CD4-positive, alpha-beta T cell treated with Interleukin-21 for 1 hour (primary cell): ENCODE data around the gene IBA57.

ENCODE experiments used
- DNase-seq: peaks from one replicate; pipeline ENCODE4 v3.0.0-alpha.2; 2020

Gene IBA57

DNA sequence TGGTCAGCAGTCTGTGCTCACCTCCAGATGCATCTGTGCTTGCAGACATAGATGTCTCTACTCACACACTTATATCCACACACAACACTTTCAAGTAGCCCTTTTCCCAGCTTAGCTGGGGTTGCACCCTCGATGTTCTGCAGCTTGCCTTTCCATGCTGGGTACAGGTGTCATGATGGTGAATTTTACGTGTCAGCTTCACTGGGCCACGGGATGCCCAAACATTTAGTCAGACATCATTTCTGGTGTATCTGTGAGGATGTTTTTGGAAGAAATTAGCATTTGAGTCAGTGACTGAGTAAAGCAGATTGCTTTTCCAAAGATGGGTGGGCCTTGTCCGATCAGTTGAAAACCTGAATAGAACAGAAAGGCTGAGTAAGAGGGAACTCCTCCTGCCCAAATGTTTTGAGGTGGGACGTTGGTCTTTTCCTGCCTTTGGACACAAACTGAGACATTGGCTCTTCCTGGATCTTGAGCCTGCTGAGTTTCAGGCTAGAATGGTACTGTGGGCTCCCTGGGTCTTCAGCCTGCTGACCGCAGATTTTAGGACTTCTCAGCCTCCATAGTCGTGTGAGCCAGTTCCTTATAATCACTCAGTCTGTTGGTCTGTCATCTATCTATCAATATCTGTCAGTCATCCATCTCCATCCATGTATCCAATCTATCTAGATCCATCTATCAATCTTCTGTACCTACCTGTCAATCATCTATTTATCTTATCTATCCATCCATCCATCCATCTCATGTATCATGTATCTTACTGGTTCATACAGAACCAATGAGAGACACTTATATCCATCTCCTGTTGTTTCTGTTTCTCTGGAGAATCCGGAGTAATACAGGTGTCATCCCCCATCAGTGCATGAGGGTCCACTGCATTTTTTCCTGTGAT is 29.6 kb downstream of the IBA57 start:
- no peak for DNase-seq

DNA sequence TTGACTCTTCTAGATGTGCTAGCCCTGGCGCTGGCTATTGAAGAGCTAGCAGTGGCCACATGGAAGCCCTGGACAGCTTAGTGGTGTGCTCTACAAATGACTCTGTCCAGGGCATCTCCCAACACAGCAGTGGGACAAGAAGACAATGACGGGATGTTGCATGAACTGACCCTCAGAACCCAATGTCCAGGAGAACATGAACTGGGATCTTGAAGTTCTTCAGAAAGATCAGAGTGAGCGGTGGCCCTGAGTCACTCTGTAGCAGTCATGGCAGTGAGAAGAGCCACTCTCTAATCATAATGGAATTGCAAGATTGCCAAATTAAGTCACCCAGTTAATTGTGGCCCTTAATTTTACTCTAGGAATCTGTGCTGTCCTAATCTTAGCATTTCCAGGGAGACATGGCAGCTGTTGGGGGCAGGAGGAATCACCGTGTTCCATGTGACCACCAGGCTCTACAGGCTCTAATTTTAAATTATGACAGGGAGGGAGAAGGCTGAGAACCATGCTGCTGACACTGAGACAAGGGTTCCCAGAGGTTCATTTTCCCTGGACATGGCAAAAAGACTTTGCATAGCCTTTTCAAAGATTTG is 32.0 kb downstream of the IBA57 start:
- DNase-seq: no peak

DNA sequence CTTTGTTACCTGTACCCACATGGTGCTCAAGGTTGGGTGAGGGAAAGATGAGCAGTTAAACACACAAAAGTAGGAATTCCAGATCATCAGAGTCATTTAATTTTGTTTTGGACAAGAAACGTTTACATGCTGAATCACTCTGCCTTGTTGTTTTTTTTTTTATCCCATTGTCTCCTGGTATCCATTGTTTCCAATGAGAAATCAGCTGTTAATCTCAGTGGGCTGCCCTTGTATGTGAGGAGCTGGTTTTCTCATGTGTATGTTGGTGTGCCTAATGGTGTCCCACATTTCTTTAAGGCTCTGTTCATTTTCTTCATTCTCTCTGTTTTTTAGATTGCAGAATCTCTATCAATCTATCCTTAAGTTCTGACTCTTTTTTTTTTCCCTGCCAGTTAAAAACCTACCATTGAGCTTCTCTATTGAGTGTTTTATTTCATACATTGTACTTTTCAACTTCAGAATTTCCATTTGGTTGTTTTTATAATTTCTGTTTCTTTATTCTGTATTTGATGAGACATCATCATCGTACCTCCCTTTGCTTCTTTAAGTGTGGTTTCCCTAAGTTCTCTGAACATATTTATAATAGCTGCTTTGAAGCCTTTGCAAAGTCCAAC is 33.5 kb downstream of the IBA57 start:
- no peak for DNase-seq

DNA sequence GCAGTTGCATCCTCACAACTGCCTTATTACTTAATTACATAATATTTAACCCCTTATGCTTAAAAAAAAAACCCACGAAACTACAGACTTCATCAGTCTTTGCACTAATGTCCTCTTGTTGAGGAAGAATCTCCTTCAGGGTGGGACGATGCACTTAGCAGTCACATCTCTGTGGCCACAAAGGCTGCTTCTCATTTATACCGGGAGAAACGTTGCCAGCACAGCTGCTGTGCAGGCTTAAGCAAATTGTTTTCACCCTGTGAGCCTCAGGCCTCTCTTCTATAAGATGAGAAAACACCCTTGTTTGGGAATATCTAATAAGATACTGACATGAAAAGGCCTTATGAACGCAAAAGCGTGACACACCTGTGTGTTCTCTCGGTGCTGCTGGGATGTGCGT is 39.4 kb downstream of the IBA57 start:
- DNase-seq: no peak

DNA sequence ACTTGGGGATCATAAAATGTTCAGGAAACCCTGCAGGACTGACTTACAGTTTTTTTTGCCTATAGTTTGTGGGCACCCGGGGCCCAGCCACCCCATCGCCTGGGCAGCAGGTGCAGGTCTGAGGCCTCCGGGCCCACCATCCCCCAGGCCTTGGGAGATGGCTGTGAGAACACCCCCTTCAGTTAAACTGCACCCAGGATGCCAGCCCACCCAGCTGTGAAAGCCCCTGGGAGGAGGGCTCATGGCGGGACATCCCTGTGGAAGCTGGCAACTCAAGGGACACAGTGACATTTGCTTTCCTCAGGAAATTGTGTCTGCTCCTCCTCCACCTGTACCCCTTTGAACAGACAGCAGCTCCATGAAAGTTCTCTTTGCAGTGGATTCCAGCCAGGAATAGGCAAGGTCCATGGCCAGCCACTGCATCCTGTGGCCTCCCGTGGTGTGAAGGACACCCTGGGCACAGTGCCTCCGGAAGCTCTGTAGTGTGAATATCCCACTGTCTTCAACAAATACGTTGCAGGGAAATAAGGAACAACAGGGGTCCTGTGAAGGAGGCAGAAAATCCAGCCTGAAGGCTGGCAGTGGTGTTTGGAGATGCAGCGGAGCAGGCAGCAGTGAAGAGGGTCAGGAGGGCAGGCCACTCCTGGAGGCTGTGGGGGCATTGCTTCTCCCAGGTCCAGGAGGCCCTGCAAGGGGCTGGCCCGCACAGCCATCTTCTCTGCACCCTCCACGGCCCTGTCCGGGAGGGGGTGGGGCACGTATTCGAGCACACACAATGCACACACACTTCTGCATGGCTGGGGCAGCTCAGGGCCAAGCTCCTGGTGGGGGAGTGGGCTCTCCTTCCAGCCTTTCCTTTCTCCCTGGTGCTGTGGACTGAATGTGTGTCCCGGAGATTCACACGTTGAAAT is 40.2 kb downstream of the IBA57 start:
- DNase-seq: no peak

DNA sequence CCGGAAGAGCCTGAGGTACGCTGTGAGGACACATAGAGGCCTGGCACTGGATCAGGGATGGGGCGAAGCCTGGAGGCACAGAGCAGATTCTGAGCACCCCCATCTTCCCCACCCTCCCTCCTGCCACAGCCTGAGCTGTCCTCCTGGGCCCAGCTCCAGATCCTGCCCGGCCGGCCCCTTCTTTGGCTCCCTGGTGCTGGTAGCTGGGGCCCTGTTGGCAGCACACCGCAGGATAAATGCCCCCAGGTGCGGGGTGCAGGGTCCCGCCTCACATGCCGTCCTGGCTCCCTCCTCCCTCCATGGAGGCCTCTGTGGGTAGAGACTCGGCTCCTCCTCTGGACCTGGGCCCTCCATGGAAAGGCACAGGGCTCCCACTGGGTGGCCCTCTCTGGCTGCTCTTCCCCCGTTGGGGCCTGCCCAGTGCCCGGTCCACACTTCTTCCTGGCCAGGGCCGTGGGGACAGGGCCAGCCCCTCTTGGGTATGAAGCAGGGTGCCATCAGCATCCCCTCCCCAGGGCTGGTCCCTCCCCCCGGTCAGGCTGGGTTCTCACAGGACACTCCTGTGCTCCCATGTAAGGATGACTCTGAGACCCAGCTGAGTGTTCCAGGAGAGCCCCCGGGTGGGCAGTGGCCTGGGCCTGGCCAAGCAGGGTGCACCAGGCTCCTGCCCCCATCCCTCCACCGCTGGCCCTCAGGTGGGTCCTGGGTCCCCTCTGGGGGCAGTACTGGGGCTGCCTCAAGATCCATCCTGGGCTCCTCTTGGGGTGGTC is 41.2 kb downstream of the IBA57 start:
- no peak for DNase-seq

DNA sequence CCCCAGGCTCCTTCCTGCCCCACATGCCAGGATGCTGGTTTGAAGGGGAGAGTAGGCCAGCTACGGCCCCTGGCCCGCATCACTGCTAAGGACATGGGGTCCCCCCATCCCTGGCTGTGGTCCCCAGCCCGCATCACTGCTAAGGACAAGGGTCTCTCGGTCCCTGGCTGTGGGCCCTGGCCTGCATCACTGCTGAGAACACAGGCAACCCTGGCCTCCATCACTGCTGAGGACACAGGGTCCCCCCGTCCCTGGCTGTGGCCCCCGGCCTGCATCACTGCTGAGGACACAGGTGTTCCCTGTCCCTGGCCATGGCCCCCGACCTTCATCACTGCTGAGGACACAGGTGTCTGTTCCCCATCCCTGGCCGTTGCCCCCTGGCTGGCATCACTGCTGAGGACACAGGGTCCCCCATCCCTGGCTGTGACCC is 41.8 kb downstream of the IBA57 start:
- DNase-seq: no peak

DNA sequence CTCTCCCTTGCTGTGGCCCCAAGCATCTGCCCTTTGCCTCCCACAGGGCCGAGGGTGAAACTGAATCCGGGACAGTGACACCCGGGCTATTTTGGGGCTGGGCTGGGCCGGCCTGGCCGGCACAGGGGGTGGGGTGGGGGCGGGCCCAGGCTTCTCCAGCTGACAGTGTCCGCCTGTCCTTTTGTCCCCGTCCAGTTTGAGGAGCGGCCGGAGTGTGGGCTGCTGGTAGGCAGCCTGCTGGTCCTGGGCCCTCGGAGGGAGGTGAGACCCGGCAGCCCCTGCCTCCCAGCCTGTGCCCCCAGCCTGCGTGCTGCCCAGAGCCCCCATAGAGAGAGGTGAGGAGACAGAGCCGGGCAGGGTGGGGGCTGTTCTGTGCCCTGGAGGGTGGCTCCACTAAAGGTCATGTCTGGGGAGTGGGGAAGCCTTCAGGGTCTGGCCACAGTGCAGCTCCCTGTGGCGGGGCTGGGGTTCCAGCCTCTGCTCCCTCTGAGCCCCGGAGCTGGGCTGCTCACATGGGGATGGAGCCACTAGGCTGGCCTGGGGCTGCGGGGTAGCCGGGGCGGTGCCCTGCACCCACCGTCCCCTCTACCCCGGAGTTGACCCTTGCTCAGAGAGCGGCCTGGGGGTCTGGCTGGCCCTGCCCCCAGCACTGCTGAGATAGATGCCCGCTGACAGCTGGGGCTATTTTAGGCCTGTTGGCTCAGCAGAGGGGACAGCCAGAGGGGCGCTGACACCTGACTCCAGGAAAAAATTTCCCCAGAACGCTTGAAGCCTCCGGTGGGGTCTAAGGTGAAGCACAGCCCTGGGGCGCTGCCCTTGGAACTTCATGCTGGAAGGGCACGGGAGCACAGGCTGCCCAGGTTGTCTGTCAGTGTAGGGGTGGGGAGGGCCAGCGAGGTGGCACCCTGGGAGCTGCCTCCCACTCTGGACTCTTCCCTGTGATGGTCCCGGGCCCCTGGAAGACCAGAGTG is 42.5 kb downstream of the IBA57 start, which contains the start of gene OBSCN:
TSS of gene OBSCN (plus strand) at position 194 of the 971 bp plus-strand sequence. CDS start 3,740 bp downstream, outside the sequence.
- no peak for DNase-seq

DNA sequence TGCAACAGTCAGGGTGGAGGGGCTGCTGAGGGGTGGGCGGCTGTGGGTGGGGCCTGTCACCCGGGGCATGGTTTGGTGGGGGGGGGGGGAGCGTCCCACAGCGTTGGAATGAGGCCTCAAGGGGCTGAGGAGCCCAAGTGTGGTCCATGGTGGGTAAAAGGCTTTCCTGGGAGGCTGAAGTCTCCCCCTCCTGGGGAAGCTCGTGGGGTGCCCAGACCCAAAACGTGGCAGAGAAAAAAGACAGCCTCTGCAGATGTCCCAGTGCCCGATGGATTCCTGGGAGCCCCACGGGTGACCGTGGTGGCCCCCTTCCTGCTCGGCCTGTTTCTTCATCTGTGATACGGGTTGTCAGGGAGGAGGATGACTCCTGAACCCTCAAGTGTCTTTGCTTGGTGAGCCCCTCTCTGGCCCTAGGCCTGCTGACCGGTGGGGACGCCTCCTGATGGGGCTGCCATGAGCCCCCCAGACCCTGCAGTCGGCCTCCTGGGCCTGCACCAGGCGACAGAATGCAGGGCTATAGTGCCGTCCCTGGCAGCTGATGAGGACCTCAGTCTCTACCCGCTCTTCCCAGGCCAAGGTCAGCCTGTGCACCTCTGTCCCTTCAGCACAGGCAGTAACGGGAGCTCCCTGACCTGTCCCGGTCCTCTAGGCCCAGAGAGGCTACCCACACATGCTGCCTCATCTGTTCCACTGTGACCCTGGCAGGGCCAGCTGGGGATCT is 43.4 kb downstream of the IBA57 start:
- DNase-seq: no peak

DNA sequence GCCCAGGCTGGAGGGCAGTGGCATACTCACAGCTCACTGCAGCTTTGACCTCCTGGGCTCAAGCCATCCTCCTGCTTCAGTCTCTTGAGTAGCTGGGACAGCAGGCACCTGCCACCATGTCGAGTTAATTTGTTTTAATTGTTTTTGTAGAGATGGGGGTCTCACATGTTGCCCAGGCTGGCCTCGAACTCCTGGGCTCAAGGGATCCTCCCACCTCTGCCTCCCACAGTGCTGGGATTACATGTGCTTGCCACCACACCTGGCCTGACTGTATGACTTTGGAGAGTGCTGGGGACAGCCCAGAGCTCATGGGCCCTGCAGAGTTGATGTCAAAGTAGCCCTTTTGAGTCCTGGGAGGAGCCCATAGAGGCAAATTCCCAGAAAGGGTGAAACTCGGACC is 44.1 kb downstream of the IBA57 start:
- no peak for DNase-seq

DNA sequence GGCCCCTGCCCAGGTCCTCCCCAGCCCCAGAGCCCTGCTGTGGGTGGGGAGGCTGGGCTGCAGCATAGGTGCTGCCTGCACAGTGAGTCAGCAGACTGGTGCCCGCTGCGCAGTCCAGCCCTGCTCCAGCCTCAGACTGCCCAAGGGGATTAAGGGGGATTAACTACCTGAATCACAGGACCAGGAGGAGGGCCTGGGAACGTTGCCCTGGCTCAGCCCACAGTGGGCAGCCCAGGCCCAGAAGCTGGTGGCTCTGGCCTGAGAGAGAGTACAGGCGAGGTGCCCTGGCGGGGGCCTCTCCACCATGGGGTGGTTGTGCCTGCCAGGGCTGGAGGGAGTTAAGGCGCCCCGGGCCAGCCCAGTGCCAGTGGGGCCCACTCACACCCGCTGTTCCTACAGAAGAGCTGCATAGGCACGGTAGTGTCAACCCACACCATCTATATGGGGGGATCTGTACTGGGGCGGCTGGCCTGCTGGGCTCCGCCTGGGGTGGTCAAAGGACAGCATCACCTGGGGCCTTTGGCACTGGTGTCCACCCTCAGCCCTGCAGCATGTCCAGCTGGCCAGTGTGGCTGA is 44.6 kb downstream of the IBA57 start:
- no peak for DNase-seq

DNA sequence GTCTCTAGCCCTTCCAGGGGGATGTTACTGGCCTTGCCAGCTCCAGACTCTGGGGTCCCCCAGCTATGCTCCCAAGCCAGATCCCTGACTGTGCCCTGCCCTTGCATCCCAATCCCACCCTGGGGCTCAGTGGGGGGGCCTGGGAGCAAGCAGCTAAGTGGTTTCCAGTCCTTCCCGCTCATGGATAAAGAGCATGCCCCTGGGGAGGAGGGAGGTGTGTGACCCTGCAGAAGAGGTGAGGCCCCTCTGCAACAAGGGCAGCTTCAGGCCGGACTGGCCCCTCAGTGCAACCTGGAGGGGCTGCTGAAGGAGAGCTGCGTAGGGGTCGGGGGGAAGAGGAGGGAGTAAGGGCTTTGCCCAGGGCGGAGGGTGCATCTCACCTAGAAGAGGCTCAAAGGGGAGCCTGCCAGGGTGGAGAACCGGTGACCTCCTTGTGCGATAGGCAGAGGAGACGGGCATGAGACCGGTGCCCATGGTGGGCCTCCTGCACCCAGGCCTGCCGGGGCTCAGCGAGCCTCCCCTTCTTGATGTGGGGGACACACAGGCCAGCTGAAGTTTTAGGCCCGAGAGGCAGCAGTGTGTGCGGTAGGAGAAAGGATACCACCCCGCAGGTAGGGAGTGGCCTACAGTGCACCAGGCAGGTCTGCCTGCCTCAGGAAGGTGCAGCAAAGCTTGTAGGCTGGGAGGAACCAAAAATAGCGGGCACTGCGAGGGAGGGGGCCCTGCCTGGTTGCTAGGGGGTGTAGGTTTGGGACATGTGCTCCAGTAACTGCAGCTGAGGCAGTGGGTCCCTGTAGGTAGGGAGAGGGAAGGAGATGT is 45.3 kb downstream of the IBA57 start:
- DNase-seq: no peak

DNA sequence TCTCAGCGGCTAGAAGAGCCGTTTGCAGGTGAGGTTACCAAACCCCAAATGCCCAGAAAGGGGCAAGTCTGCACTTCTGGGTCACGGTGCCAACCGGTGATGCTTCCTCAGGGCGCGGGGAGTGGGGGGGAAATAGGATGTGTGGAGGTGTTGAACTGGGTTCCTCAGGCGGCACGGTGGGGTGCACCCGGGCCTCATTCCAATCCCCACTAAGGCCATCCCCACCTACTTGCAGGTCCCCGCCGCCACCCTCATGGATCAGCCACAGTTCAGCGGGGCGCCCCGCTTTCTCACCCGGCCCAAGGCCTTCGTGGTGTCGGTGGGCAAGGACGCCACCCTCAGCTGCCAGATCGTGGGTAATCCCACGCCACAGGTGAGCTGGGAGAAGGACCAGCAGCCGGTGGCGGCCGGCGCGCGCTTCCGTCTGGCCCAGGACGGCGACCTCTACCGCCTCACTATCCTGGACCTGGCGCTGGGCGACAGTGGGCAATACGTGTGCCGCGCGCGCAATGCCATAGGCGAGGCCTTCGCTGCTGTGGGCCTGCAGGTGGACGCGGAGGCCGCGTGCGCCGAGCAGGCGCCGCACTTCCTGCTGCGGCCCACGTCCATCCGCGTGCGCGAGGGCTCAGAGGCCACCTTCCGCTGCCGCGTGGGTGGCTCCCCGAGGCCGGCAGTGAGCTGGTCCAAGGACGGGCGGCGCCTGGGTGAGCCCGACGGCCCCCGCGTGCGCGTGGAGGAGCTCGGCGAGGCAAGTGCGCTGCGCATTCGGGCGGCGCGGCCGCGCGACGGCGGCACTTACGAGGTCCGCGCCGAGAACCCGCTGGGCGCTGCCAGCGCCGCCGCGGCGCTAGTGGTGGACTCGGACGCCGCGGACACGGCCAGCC is 46.2 kb downstream of the IBA57 start:
- DNase-seq: no peak

DNA sequence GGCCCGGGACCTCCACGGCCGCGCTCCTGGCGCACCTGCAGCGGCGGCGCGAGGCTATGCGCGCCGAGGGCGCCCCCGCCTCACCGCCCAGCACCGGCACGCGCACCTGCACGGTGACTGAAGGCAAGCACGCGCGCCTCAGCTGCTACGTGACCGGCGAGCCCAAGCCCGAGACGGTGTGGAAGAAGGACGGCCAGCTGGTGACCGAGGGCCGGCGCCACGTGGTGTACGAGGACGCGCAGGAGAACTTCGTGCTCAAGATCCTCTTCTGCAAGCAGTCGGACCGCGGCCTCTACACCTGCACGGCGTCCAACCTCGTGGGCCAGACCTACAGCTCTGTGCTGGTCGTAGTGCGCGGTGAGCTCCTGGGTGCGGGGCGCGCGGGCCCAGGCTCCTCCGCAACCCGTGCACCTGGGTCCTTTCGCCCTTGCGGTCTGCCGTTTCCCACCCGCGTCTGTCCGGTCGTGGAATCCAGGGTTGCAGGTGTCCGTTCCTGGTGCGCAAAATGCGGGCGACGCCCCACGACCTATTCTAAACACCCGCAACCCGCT is 46.9 kb downstream of the IBA57 start:
- no peak for DNase-seq

DNA sequence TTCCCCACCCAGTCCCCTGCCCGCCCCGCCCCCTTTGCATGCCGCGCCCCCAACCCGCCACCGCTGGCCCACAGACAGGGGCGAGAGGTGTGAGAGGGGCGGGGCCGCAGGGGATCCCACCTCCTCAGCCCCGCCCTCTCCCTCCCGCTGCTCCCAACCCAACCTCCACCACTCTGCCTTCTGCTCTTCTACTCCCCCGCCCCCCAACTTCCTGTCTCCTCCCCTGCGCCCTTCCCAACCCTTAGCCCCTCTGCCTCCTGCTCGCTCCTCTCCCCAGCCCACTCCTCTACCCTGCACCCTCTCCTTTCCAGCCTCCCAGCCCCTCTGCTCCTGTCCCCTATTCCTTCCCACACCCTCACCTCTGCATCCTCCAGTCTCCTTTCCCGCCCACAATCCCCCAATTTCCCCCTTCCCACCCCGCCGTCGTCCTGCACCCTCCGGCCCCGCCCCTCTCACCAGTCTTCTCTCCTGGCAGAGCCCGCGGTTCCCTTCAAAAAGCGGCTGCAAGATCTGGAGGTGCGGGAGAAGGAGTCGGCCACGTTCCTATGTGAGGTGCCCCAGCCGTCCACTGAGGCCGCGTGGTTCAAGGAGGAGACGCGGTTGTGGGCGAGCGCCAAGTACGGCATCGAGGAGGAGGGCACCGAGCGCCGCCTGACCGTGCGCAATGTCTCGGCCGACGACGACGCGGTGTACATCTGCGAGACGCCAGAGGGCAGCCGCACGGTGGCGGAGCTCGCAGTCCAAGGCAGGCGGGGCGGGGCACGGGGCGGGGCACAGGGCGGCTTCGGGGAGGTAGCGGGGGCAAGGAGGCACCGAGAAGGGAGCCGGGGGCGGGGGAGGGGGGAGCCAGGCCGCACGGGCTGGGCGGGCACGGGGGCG is 47.6 kb downstream of the IBA57 start:
- peak; percentile 93 for DNase-seq
